ENCODE results near the gene COL4A1. TPM values are rescaled to one million over a fixed set of nuclear protein-coding genes. Genes with fewer than 3 reads are reported as not detected.

Gene COL4A1
- total and polyA plus RNA-seq, 2 of the 13 experiments (the other 11 are each of a cell fraction or from before 2014, with no cell fraction given), result not detected

DNA sequence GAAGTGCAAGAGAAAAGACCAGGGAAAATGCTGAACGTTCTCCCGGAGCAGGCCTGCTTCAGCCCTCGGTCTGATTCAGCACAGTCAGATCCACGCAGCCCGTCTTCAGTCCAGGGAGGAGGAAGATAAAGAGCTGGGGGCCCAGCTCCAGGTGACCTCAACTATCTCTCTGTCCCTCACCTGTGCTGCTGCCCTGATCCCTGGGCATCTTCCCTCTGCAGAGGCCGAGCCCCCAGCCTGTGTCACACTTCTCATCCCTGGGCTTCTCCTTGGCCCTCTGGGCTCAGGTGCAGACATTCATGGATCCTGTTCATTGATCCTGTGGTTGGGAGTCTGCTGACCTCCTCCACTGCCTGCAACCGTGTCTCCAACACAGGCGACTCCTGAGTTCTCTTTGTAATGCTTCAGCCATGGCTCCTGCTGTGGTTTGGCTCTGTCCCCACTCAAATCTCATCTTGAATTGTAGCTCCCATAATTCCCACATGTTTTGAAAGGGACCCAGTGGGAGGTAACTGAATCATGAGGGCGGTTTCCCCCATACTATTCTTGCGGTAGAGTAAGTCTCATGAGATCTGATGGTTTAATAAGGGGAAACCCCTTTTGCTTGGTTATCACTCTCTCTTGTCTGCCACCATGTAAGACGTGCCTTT lies 28.0 kb upstream of the COL4A1 start:
- intact Hi-C loops (cut with micrococcal nuclease; ENCODE audit: unreplicated experiment), result no loop called here
- in situ Hi-C loops (cut with HindIII; ENCODE audit: extremely low pct_ligation_motif_present, low pct_unique_long_range_greater_than_20kb), result no loop called here
- Histone ChIP-seq H3K4me3 (replicated peaks in 1 of 3; ENCODE audit: insufficient read depth in 1 of 3, low read depth in 2 of 3, low read length in 3 of 3) (no peak overlapping the region), H3K4me1 (ENCODE audit: insufficient read depth, low read length) (no peaks in the 10 kb centered on the region), H3K79me2 (ENCODE audit: insufficient read depth, low read length) (no peaks in the 10 kb centered on the region), H3K27ac (ENCODE audit: extremely low read length, insufficient read depth, low read length) (no peak overlapping the region), H2AFZ (ENCODE audit: low read length) (no peak overlapping the region), H4K20me1 (ENCODE audit: insufficient read depth, low read length) (no peaks in the 10 kb centered on the region), H3K9me3 (ENCODE audit: low read length) (no peaks in the 10 kb centered on the region), H3K9ac (ENCODE audit: insufficient read depth, low read depth, low read length) (no peak overlapping the region), H3K36me3 (replicated peaks in 1 of 2; ENCODE audit: control insufficient read depth in 1 of 2, insufficient read depth in 2 of 2, low read length in 2 of 2) (no peaks in the 10 kb centered on the region), H3K27me3 (ENCODE audit: control insufficient read depth in 1 of 2, insufficient read depth in 2 of 2, low read length in 2 of 2) (peaks cover 1 to 50% of the 10 kb centered on the region in 2 experiments; a peak in 4 of 5 replicates), H3K4me2 (ENCODE audit: low read depth, low read length) (no peak overlapping the region)
- ChIA-PET CTCF (ENCODE audit: low intra/inter-chr PET ratio, low total read pairs) (no interaction called here), POLR2A (no interaction called here)
- no peak for ATAC-seq
- DNase-seq (ENCODE audit: low spot score), result no peak
- 14% methylated on average over 11 of the region's 11 CpGs for WGBS (ENCODE audit: low lambda C conversion rate)
- no peak for FAIRE-seq
- no TSS peak for BruUV-seq (replicated peaks)
- TF ChIP-seq THAP8 (CRISPR knock-in tag; IDR thresholded peaks at IDR 0.05; ENCODE audit: borderline replicate concordance) (no peak), ZFP36 (IDR thresholded peaks at IDR 0.05; ENCODE audit: borderline replicate concordance, low read depth, low read length, partially characterized antibody) (no peak), ZNF30 (CRISPR knock-in tag; IDR thresholded peaks at IDR 0.05) (no peak), IRX3 (CRISPR knock-in tag; IDR thresholded peaks at IDR 0.05; ENCODE audit: borderline replicate concordance, low read depth) (no peak), MAX (IDR thresholded peaks at IDR 0.05) (no peak), THRA (CRISPR knock-in tag; IDR thresholded peaks at IDR 0.05; ENCODE audit: borderline replicate concordance) (no peak), ERF (CRISPR knock-in tag; IDR thresholded peaks at IDR 0.05) (no peak), SKIL (CRISPR knock-in tag; IDR thresholded peaks at IDR 0.05; ENCODE audit: borderline replicate concordance) (no peak), REXO4 (CRISPR knock-in tag; IDR thresholded peaks at IDR 0.05; ENCODE audit: borderline replicate concordance) (no peak)
- TF ChIP-seq, protein P1, sequence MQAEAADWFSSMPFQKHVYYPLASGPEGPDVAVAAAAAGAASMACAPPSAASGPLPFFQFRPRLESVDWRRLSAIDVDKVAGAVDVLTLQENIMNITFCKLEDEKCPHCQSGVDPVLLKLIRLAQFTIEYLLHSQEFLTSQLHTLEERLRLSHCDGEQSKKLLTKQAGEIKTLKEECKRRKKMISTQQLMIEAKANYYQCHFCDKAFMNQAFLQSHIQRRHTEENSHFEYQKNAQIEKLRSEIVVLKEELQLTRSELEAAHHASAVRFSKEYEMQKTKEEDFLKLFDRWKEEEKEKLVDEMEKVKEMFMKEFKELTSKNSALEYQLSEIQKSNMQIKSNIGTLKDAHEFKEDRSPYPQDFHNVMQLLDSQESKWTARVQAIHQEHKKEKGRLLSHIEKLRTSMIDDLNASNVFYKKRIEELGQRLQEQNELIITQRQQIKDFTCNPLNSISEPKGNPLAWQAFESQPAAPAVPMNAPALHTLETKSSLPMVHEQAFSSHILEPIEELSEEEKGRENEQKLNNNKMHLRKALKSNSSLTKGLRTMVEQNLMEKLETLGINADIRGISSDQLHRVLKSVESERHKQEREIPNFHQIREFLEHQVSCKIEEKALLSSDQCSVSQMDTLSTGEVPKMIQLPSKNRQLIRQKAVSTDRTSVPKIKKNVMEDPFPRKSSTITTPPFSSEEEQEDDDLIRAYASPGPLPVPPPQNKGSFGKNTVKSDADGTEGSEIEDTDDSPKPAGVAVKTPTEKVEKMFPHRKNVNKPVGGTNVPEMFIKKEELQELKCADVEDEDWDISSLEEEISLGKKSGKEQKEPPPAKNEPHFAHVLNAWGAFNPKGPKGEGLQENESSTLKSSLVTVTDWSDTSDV (CRISPR knock-in tag; IDR thresholded peaks at IDR 0.05), result no peak
- TF ChIP-seq, protein P2, sequence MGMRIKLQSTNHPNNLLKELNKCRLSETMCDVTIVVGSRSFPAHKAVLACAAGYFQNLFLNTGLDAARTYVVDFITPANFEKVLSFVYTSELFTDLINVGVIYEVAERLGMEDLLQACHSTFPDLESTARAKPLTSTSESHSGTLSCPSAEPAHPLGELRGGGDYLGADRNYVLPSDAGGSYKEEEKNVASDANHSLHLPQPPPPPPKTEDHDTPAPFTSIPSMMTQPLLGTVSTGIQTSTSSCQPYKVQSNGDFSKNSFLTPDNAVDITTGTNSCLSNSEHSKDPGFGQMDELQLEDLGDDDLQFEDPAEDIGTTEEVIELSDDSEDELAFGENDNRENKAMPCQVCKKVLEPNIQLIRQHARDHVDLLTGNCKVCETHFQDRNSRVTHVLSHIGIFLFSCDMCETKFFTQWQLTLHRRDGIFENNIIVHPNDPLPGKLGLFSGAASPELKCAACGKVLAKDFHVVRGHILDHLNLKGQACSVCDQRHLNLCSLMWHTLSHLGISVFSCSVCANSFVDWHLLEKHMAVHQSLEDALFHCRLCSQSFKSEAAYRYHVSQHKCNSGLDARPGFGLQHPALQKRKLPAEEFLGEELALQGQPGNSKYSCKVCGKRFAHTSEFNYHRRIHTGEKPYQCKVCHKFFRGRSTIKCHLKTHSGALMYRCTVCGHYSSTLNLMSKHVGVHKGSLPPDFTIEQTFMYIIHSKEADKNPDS (CRISPR knock-in tag; IDR thresholded peaks at IDR 0.05), result no peak
- TF ChIP-seq, protein P3, sequence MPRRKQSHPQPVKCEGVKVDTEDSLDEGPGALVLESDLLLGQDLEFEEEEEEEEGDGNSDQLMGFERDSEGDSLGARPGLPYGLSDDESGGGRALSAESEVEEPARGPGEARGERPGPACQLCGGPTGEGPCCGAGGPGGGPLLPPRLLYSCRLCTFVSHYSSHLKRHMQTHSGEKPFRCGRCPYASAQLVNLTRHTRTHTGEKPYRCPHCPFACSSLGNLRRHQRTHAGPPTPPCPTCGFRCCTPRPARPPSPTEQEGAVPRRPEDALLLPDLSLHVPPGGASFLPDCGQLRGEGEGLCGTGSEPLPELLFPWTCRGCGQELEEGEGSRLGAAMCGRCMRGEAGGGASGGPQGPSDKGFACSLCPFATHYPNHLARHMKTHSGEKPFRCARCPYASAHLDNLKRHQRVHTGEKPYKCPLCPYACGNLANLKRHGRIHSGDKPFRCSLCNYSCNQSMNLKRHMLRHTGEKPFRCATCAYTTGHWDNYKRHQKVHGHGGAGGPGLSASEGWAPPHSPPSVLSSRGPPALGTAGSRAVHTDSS (CRISPR knock-in tag; conservative IDR thresholded peaks at IDR 0.05), result no peak
